Ovary (tissue), 3 donors: ENCODE results near the gene PRKCD.

Experiments used
- EP300 ChIP-seq: sonication (generic); formaldehyde crosslinking; IDR thresholded peaks from one replicate; pipeline ENCODE4 v1.6.1; 2017; ENCODE audit warnings: antibody characterized with exemption
- POLR2A ChIP-seq: fragments of 450-650 bp; IDR thresholded peaks from one replicate; pipeline ENCODE4 v1.6.1; 2017; ENCODE audit warnings: antibody characterized with exemption, mild to moderate bottlenecking, moderate library complexity
- TF ChIP-seq, protein P1 (sequence below), 3 donors: fragments of 450-650 bp in 2 of 3; fragments of 200-600 bp in 1 of 3; IDR thresholded peaks; one replicate each; pipeline versions ENCODE4 v1.5.1 to v1.8.0; 2016 to 2022; ENCODE audit warnings: antibody characterized with exemption in 3 of 3, mild to moderate bottlenecking in 1 of 3
- donor health status: DM: no; HTN: no; CAD: no.

DNA sequence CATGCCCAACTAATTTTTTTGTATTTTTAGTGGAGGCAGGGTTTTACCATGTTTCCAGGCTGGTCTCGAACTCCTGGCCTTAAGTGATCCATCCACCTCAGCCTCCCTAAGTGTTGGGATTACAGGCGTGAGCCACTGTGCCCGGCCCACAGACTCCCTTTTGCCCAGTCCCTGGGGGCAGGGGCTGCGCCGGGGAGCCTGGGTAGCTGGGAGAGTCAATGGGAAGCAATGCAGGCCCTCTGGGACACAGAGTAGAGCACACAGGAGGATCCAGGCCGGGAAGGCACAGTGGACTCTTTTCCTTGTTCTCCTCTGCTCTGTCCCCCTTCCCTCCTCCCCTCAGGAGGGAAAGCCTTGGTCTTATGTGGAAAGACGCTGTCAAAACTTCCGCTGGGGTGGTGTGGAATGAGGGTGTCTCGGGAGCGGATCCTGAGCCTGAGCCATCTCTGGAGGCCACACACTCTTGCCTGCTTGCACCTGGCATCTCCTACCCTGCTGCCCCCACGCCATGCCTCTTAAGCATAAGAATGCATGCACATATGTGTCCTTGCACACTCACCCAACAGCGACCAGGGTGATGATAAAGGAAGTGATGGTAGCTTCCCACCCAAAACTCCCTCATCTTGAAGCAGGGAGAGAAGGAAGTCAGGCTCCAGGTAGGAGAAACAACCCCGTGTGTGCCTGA, 11.9 kb upstream of the PRKCD start:
- TF ChIP-seq, protein P1, sequence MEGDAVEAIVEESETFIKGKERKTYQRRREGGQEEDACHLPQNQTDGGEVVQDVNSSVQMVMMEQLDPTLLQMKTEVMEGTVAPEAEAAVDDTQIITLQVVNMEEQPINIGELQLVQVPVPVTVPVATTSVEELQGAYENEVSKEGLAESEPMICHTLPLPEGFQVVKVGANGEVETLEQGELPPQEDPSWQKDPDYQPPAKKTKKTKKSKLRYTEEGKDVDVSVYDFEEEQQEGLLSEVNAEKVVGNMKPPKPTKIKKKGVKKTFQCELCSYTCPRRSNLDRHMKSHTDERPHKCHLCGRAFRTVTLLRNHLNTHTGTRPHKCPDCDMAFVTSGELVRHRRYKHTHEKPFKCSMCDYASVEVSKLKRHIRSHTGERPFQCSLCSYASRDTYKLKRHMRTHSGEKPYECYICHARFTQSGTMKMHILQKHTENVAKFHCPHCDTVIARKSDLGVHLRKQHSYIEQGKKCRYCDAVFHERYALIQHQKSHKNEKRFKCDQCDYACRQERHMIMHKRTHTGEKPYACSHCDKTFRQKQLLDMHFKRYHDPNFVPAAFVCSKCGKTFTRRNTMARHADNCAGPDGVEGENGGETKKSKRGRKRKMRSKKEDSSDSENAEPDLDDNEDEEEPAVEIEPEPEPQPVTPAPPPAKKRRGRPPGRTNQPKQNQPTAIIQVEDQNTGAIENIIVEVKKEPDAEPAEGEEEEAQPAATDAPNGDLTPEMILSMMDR (IDR thresholded peaks at IDR 0.05) = no peak
- TF ChIP-seq EP300 = no peak
- no peak for TF ChIP-seq POLR2A
